GM12878 (cell line): ENCODE results near the gene SPRN.

ENCODE experiments used
- BHLHE40 ChIP-seq, 2 experiments: fragments of 450-650 bp in 1 of 2; IDR thresholded peaks; 2 replicates each; pipeline ENCODE4 v1.6.1; 2011 to 2017; ENCODE audit warnings: low read depth in 2 of 2, borderline replicate concordance in 1 of 2, improper control_type of control experiment in 1 of 2, low read length in 1 of 2, mild to moderate bottlenecking in 1 of 2
- CREB1 ChIP-seq: IDR thresholded peaks from 2 replicates; pipeline ENCODE4 v1.6.1; 2012; ENCODE audit warnings: low read depth, mild to moderate bottlenecking, inconsistent platforms
- CTCF ChIP-seq, 3 experiments: IDR thresholded peaks in 2 of 3; conservative IDR thresholded peaks in 1 of 3; 2 replicates each; pipeline ENCODE4 v1.5.1; 2011; ENCODE audit warnings: low read depth in 3 of 3, low read length in 3 of 3, mild to moderate bottlenecking in 3 of 3, control low read depth in 2 of 3, moderate library complexity in 2 of 3, inconsistent platforms in 1 of 3, mixed read lengths in 1 of 3; ENCODE audit not compliant: control insufficient read depth in 2 of 3, insufficient read depth in 1 of 3; ENCODE audit errors: extremely low read depth in 1 of 3
- ELK1 ChIP-seq: IDR thresholded peaks from 2 replicates; pipeline ENCODE4 v1.6.1; 2012; ENCODE audit warnings: low read depth, low read length, improper control_type of control experiment
- EZH2 ChIP-seq: IDR thresholded peaks from 2 replicates; pipeline ENCODE4 v1.6.1; 2012; ENCODE audit warnings: low read depth, mild to moderate bottlenecking, control low read depth, inconsistent platforms, low read length, borderline replicate concordance; ENCODE audit not compliant: control insufficient read depth
- MXI1 ChIP-seq: fragments of 150-350 bp; IDR thresholded peaks from 2 replicates; pipeline ENCODE4 v1.6.1; 2011; ENCODE audit warnings: low read depth, mild to moderate bottlenecking, inconsistent platforms, low read length, improper control_type of control experiment
- POLR2A ChIP-seq: IDR thresholded peaks from 2 replicates; pipeline ENCODE4 v1.6.1; 2011; ENCODE audit warnings: low read depth, mild to moderate bottlenecking, low read length
- SUZ12 ChIP-seq: fragments of 200-600 bp; sonication (generic); IDR thresholded peaks from one replicate; pipeline ENCODE4 v1.6.1; 2018; ENCODE audit warnings: antibody characterized with exemption, mild to moderate bottlenecking; ENCODE audit not compliant: unreplicated experiment
- TAF1 ChIP-seq: IDR thresholded peaks from 2 replicates; pipeline ENCODE4 v1.6.1; 2011; ENCODE audit warnings: mild to moderate bottlenecking, low read depth, low read length, borderline replicate concordance
- TCF3 ChIP-seq: IDR thresholded peaks from 2 replicates; pipeline ENCODE4 v1.6.1; 2012; ENCODE audit warnings: low read depth, mild to moderate bottlenecking, low read length, borderline replicate concordance; ENCODE audit not compliant: insufficient read depth
- ZSCAN29 ChIP-seq: fragments of 450-650 bp; IDR thresholded peaks from 2 replicates; pipeline ENCODE4 v1.6.1; 2017; ENCODE audit warnings: mild to moderate bottlenecking, moderate library complexity

GRCh38 chr10:133403784-133404183 lies 20.6 kb downstream of the SPRN start:
- TF ChIP-seq CTCF (IDR thresholded peaks at IDR 0.05 in 2 of 3, conservative IDR thresholded peaks at IDR 0.05 in 1 of 3; ENCODE audit: control insufficient read depth in 2 of 3, extremely low read depth in 1 of 3, insufficient read depth in 1 of 3, low read depth in 3 of 3, low read length in 3 of 3) (no peak), ZSCAN29 (no peak), TCF3 (no peak), SUZ12 (no peak), ELK1 (no peak), TAF1 (no peak), MXI1 (no peak), EZH2 (no peak), BHLHE40 (IDR thresholded peaks at IDR 0.05; ENCODE audit: borderline replicate concordance in 1 of 2, low read depth in 2 of 2, low read length in 1 of 2) (no peak), CREB1 (no peak), POLR2A (no peak)
